HT1080 (cell line): Measurements from ENCODE around the gene HDAC1. TPM values are rescaled to one million over a fixed set of nuclear protein-coding genes. Genes with fewer than 3 reads are reported as not detected.

Experiments used
- DNase-seq: peaks from one replicate; pipeline ENCODE4 v3.0.0-alpha.2; 2015; ENCODE audit warnings: low read depth
- small RNA-seq: library from RNA; depleted of rRNA; stranded (forward); fragments of <200 nt; gene quantifications from one replicate; pipeline ENCODE3, GENCODE V24; 2014
- total RNA-seq: library from RNA; depleted of rRNA; stranded (reverse); fragments of >200 nt; shearing (Covaris generic); gene quantifications from 2 replicates; pipeline ENCODE4 v1.2.3, GENCODE V29; 2014; rRNA removed

Gene HDAC1
- total RNA-seq, 1 experiment from 2014 or later: 126 TPM

GRCh38 chr1:32367912-32368635 is 76.2 kb downstream of the HDAC1 start:
- DNase-seq: no peak

GRCh38 chr1:32372149-32372756 is 80.4 kb downstream of the HDAC1 start:
- no peak for DNase-seq

GRCh38 chr1:32373996-32374592 is 82.2 kb downstream of the HDAC1 start:
- no peak for DNase-seq

- DNase-seq: no peak
Measured at GRCh38 chr1:32376199-32376598, 84.3 kb downstream of the HDAC1 start.

- no peak for DNase-seq
Measured at GRCh38 chr1:32377541-32378220, 85.8 kb downstream of the HDAC1 start.

GRCh38 chr1:32380057-32380456 is 88.2 kb downstream of the HDAC1 start:
- DNase-seq: no peak

Small RNA genes within 50 kb of the gene (small RNA-seq; reads per million reads assigned to genes)
- gene RF00017: not detected
- gene RF00019: not detected

Other genes starting within 250 kb of the HDAC1 start
- gene TMEM39B, start 219.1 kb upstream of the HDAC1 start, total RNA-seq: 19.1 and 24.7 TPM in 2 replicates
- gene KPNA6, start 184.0 kb upstream of the HDAC1 start, total RNA-seq: 35.7 and 40.0 TPM in 2 replicates
- 56.1 and 67.5 TPM in 2 replicates for gene TXLNA, start 112.4 kb upstream of the HDAC1 start, total RNA-seq
- 13.4 and 14.0 TPM in 2 replicates for gene CCDC28B, start 91.5 kb upstream of the HDAC1 start, total RNA-seq
- 3.0 and 3.5 TPM in 2 replicates for gene IQCC, start 86.4 kb upstream of the HDAC1 start, total RNA-seq
- not detected in 2 replicates for gene DCDC2B, start 83.0 kb upstream of the HDAC1 start, total RNA-seq
- 15.6 and 17.2 TPM in 2 replicates for gene TMEM234, start 69.7 kb upstream of the HDAC1 start, total RNA-seq
- 640 and 670 TPM in 2 replicates for gene EIF3I, start 69.7 kb upstream of the HDAC1 start, total RNA-seq
- 0.17 and 0.95 TPM in 2 replicates for gene FAM167B, start 44.9 kb upstream of the HDAC1 start, total RNA-seq
- gene LCK, start 40.8 kb upstream of the HDAC1 start, total RNA-seq: 0.16 TPM in 1 of 2 replicates, not detected in the other
- 89.4 and 127 TPM in 2 replicates for gene MARCKSL1, start 44.1 kb downstream of the HDAC1 start, total RNA-seq
- 1.2 and 1.9 TPM in 2 replicates for gene FAM229A, start 70.4 kb downstream of the HDAC1 start, total RNA-seq
- 0.60 TPM in 1 of 2 replicates, not detected in the other for gene TSSK3, start 70.5 kb downstream of the HDAC1 start, total RNA-seq
- 31.8 and 33.4 TPM in 2 replicates for gene BSDC1, start 102.4 kb downstream of the HDAC1 start, total RNA-seq
- gene ZBTB8B, start 173.0 kb downstream of the HDAC1 start, total RNA-seq: not detected in 2 replicates
- 1.9 and 3.1 TPM in 2 replicates for gene ZBTB8A, start 247.3 kb downstream of the HDAC1 start, total RNA-seq